Caco-2 (cell line): ENCODE results near the gene MATN4. TPM values are rescaled to one million over a fixed set of nuclear protein-coding genes. Genes with fewer than 3 reads are reported as not detected.

Experiments
- BruUV-seq: library from RNA; stranded (reverse); fragments of 400-500 nt; replicated peaks from 2 replicates; lab custom pipeline; 2021; lab: Mats Ljungman, UMichigan
- CTCF ChIA-PET: fragments of 300-600 bp; sonication (Branson Sonifier 250); formaldehyde crosslinking; loops from one replicate; lab custom pipeline; 2022; ENCODE audit warnings: antibody characterized with exemption; lab: Charles Lee
- POLR2A ChIA-PET: fragments of 300-600 bp; sonication (Branson Sonifier 250); formaldehyde crosslinking; loops from one replicate; lab custom pipeline; 2022; ENCODE audit warnings: antibody characterized with exemption; lab: Charles Lee
- DNase-seq, 2 experiments: peaks; one replicate each; pipeline versions ENCODE4 v3.0.0 to v3.0.0-alpha.2; 2020 to 2022
- H3K27me3 ChIP-seq: replicated peaks from 2 replicates; pipeline ENCODE4 v1.6.0; 2011; ENCODE audit warnings: low read length; ENCODE audit not compliant: control insufficient read depth, insufficient read depth
- H3K36me3 ChIP-seq: 2 replicates; pipeline ENCODE4 v1.5.1; 2011; ENCODE audit warnings: low read length; ENCODE audit not compliant: control insufficient read depth, insufficient read depth
- H3K4me1 ChIP-seq: fragments of 250-450 bp; sonication (Bioruptor Pico); 2 replicates; pipeline ENCODE4 v1.5.1; 2020; ENCODE audit warnings: mild to moderate bottlenecking
- H3K4me3 ChIP-seq: 2 replicates; pipeline ENCODE4 v1.5.1; 2011; ENCODE audit warnings: low read depth, mild to moderate bottlenecking, control low read depth, low read length
- H3K9me3 ChIP-seq: fragments of 250-450 bp; sonication (Bioruptor Pico); 2 replicates; pipeline ENCODE4 v1.5.1; 2020; ENCODE audit warnings: mild to moderate bottlenecking, moderate library complexity
- H3K27ac Mint-ChIP-seq: one replicate; pipeline ENCODE4 v1.8.0; 2022; ENCODE audit warnings: mixed read lengths; ENCODE audit not compliant: unreplicated experiment
- H3K27me3 Mint-ChIP-seq: one replicate; pipeline ENCODE4 v1.8.0; 2022; ENCODE audit warnings: mixed read lengths; ENCODE audit not compliant: insufficient read depth, unreplicated experiment
- H3K36me3 Mint-ChIP-seq: one replicate; pipeline ENCODE4 v1.8.0; 2022; ENCODE audit warnings: mild to moderate bottlenecking, mixed read lengths; ENCODE audit not compliant: insufficient read depth, unreplicated experiment
- H3K4me1 Mint-ChIP-seq: one replicate; pipeline ENCODE4 v1.8.0; 2022; ENCODE audit warnings: low read depth, mixed read lengths; ENCODE audit not compliant: unreplicated experiment
- H3K4me3 Mint-ChIP-seq: one replicate; pipeline ENCODE4 v1.8.0; 2022; ENCODE audit warnings: mild to moderate bottlenecking, moderate library complexity, mixed read lengths; ENCODE audit not compliant: unreplicated experiment
- H3K9me3 Mint-ChIP-seq: one replicate; pipeline ENCODE4 v1.8.0; 2022; ENCODE audit warnings: mixed read lengths; ENCODE audit not compliant: unreplicated experiment
- CTCF ChIP-seq, 2 experiments: fragments of 200-600 bp in 1 of 2; IDR thresholded peaks; 1 replicate in 1 of 2; 2 replicates in 1 of 2; pipeline versions ENCODE4 v1.5.1 to v1.8.0; 2011 to 2022; ENCODE audit warnings: antibody characterized with exemption in 1 of 2, control low read depth in 1 of 2, inconsistent platforms in 1 of 2, low read depth in 1 of 2, low read length in 1 of 2, mild to moderate bottlenecking in 1 of 2, moderate library complexity in 1 of 2; ENCODE audit not compliant: insufficient read depth in 1 of 2, severe bottlenecking in 1 of 2, unreplicated experiment in 1 of 2
- intact Hi-C: fragments of 100-400 bp; cut with micrococcal nuclease; formaldehyde crosslinking; loops from one replicate; pipeline ENCODE4 v1.10.0; 2022; ENCODE audit not compliant: unreplicated experiment
- total RNA-seq: library from RNA; stranded (reverse); gene quantifications from 2 replicates; pipeline ENCODE4 v1.2.3, GENCODE V29; 2022

MATN4 gene
- total RNA-seq, 1 experiment from 2014 or later: not detected

- no TSS peak for BruUV-seq
- no peaks in the 10 kb centered on the region for H3K9me3 Mint-ChIP-seq
- peaks cover 58% of the 10 kb centered on the region for H3K4me1 ChIP-seq
- TF ChIP-seq CTCF (IDR thresholded peaks at IDR 0.05; ENCODE audit: insufficient read depth in 1 of 2, low read depth in 1 of 2, low read length in 1 of 2, severe bottlenecking in 1 of 2, unreplicated experiment in 1 of 2): no peak
- H3K4me3 Mint-ChIP-seq: peak overlapping the region; percentile 97
- H3K4me3 ChIP-seq: peak overlapping the region; percentile 88
- peak overlapping the region; percentile 77 for H3K27ac Mint-ChIP-seq
- H3K9me3 ChIP-seq: no peaks in the 10 kb centered on the region
- peaks cover 60% of the 10 kb centered on the region for H3K4me1 Mint-ChIP-seq
- ChIA-PET POLR2A (interaction anchor here (0.6 to 9.0 kb wide), 5 partner anchors 10 to 90 kb away, joined by 4 to 229 read pairs (median 8); partner anchors contain the start of gene SYS1), CTCF (interaction anchor here (1.0 to 3.7 kb wide), 8 partner anchors 13 to 424 kb away, joined by 4 to 35 read pairs (median 8); partner anchors contain the start of genes PIGT and SYS1)
- H3K36me3 ChIP-seq: no peaks in the 10 kb centered on the region
- no peak for DNase-seq
- H3K27me3 Mint-ChIP-seq: no peaks in the 10 kb centered on the region
- peaks cover 70% of the 10 kb centered on the region for H3K36me3 Mint-ChIP-seq
- intact Hi-C loops: no loop called here
- H3K27me3 ChIP-seq: no peaks in the 10 kb centered on the region
Measured at GRCh38 chr20:45346851-45347250, 38.8 kb upstream of the MATN4 start.

GRCh38 chr20:45346291-45346718, 38.2 kb upstream of the MATN4 start:
- no peaks in the 10 kb centered on the region for H3K9me3 Mint-ChIP-seq
- intact Hi-C loops: no loop called here
- Histone ChIP-seq H3K36me3 (0 out of 2 replicates have a peak, but pooled peaks cover 2% of the 10 kb centered on the region), H3K4me1 (peaks cover 64% of the 10 kb centered on the region), H3K27me3 (no peaks in the 10 kb centered on the region), H3K4me3 (peak overlapping the region; percentile 88), H3K9me3 (no peaks in the 10 kb centered on the region)
- CTCF ChIA-PET: interaction anchor here (0.7 to 3.7 kb wide), 6 partner anchors 13 to 425 kb away, joined by 3 to 35 read pairs (median 6); partner anchors contain the start of genes PIGT and SYS1
- H3K36me3 Mint-ChIP-seq: peaks cover 76% of the 10 kb centered on the region
- H3K4me3 Mint-ChIP-seq: peak overlapping the region; percentile 97
- no peaks in the 10 kb centered on the region for H3K27me3 Mint-ChIP-seq
- BruUV-seq: no TSS peak
- POLR2A ChIA-PET: interaction anchor here (2.4 to 9.0 kb wide), 4 partner anchors 9 to 91 kb away, joined by 7 to 229 read pairs (median 14); partner anchors contain the start of gene SYS1
- no peak for TF ChIP-seq CTCF (IDR thresholded peaks at IDR 0.05; ENCODE audit: insufficient read depth in 1 of 2, low read depth in 1 of 2, low read length in 1 of 2, severe bottlenecking in 1 of 2, unreplicated experiment in 1 of 2)
- H3K27ac Mint-ChIP-seq: peak overlapping the region; percentile 77
- DNase-seq: no peak
- peaks cover 62% of the 10 kb centered on the region for H3K4me1 Mint-ChIP-seq

GRCh38 chr20:45345104-45345936, 37.2 kb upstream of the MATN4 start:
- intact Hi-C loops: no loop called here
- peak overlapping the region; percentile 97 for H3K4me3 Mint-ChIP-seq
- CTCF ChIA-PET: interaction anchor here (0.6 to 4.4 kb wide), 7 partner anchors 18 to 426 kb away, joined by 3 to 44 read pairs (median 4); partner anchors contain the start of gene SYS1

More at GRCh38 chr20:45345104-45345936, 37.2 kb upstream of the MATN4 start:
- no peaks in the 10 kb centered on the region for H3K27me3 ChIP-seq
- peak; percentile 74 for DNase-seq
- peaks cover 71% of the 10 kb centered on the region for H3K4me1 Mint-ChIP-seq
- H3K36me3 ChIP-seq: peaks cover 5% of the 10 kb centered on the region
- no peaks in the 10 kb centered on the region for H3K9me3 ChIP-seq
- TF ChIP-seq CTCF (IDR thresholded peaks at IDR 0.05; ENCODE audit: insufficient read depth in 1 of 2, low read depth in 1 of 2, low read length in 1 of 2, severe bottlenecking in 1 of 2, unreplicated experiment in 1 of 2): no peak
- peaks cover 86% of the 10 kb centered on the region for H3K36me3 Mint-ChIP-seq
- H3K9me3 Mint-ChIP-seq: no peaks in the 10 kb centered on the region
- no TSS peak for BruUV-seq
- H3K27me3 Mint-ChIP-seq: no peaks in the 10 kb centered on the region
- POLR2A ChIA-PET: interaction anchor here (0.6 to 9.0 kb wide), 5 partner anchors 10 to 61 kb away, joined by 4 to 229 read pairs (median 6); partner anchors contain the start of gene SYS1
- H3K4me1 ChIP-seq: peaks cover 74% of the 10 kb centered on the region
- peak overlapping the region; percentile 88 for H3K4me3 ChIP-seq
- H3K27ac Mint-ChIP-seq: peak overlapping the region; percentile 77
